ENCODE measurements around the gene RARA. TPM values are rescaled to one million over a fixed set of nuclear protein-coding genes. Genes with fewer than 3 reads are reported as not detected.

The RARA gene
- total RNA-seq (ENCODE audit: low replicate concordance) = 5.7 and 11.7 TPM in 2 replicates

DNA sequence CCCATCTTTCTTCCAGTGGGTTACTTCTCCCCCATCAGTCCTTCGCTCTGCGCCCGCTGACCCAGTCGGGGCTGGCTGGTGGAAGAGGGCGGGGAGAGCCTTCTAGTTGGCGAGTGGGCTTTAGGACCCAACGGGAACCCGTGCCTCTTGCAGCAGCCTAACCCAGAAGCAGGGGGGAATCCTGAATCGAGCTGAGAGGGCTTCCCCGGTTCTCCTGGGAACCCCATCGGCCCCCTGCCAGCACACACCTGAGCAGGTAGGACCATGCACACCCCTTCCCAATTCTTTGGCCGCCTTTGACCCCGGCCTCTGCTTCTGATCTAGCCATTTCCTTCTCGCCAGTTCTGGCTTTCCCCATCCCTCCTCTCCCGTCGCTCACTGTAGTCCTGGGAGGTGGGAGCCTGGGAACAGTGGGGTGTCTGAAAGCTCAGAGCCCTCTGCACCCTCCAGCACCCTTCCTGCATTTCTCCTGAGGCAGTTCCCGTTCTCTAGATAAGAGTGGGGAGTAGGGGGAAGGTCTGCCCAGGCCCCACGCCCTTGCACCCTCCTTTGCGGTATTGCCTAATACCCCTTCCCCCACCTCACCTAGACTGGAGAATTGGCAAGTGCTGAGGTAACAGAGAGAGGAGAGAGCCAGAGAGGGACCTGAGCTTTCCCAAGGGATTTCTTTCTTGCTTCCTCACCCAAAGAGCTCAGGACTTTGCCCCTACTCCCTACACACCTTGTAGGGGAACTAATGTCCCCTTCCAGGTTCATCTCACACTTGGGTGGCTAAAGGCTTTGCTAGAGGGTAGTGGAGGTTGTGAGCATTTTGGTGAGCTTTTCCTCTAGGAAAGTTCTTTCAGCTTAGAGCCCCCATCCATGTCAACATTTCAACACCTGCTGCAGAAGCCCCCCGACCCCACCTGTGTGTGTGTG is at the start of gene RARA:
Gene RARA (plus strand): TSS at position 150 of the 918 bp plus-strand sequence. CDS start 22,039 bp downstream, outside the sequence.

DNA sequence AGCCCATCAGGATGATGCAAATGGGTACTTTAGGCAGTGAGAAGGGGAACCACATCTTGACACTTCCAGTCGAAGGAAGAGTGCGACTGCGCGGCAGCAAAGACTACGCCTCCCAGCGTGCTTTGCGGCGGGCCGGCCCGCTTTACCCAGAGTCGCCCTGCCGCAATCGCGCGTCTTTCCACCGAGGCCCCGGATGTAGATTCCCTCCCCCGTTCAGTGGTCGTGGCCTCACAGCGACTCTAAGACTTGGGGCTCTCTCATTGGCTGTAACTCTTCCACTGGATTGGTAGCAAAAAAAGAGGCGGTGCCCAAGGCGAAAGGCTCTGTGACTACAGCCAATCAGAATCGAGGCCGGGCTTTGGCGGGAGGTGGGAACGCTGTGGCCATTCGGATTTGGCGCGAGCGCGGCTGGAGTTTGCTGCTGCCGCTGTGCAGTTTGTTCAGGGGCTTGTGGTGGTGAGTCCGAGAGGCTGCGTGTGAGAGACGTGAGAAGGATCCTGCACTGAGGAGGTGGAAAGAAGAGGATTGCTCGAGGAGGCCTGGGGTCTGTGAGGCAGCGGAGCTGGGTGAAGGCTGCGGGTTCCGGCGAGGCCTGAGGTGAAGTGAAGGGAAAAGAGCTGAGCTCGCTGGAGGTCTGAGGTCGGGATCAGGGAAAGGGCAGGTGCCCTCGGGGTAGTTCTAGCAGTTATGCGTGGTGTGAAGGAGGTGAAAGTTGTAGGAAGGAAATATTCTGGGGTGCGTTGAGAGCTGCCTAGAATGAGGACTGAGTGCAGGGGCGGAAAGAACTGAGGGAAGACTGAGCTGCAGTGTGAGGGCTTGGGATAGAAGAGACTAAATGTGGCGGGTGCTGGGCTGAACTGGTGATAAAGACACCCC is 21.2 kb upstream of the RARA start, which contains the start of gene CDC6:
Gene CDC6 (plus strand): TSS at position 386 of the 876 bp plus-strand sequence. CDS start 1,542 bp downstream, outside the sequence.

DNA sequence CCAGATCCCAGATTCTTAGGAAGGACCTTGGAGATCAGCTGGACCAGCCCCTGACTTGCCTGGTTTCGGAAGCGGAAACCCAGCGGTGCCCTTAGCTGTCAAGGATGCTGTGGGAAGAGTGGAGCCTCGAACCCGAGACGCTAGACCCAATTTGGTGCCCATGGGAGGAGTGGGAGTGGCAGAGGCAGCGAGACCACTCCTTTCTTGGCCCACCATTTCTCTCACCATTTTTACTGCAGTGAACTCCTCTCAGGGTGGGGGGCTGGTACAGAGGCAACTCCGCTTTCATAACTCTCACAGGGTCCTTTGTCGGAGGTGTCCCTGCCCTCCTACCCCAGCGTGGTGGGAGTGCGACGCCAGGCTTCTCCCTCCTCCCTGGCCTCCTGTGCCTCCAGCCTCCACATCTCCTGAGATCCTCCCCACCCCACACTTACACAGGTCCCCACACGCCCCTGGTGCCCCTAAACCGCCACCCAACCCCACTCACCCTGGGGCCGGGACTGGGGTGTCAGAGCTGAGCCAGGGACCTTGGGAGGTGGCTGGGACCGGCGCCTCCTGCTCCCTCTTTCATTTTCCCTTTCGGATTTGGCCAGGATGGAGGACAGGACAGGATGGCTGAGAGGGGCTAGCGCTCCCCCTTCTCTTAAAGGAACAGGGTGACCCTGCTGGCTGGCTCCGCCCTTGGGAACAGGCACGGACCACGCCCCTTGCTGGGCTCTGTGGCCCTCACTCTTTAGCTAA is 55.3 kb downstream of the RARA start, which contains the start of gene GJD3:
Gene GJD3 (minus strand): TSS at position 617 of the 741 bp plus-strand sequence. CDS start 922 bp downstream, outside the sequence.

Other genes starting within 250 kb of the RARA start
- 18.9 and 52.8 TPM in 2 replicates for gene THRA, start 246.2 kb upstream of the RARA start, total RNA-seq (ENCODE audit: low replicate concordance)
- 0.90 and 0.94 TPM in 2 replicates for gene NR1D1, start 208.6 kb upstream of the RARA start, total RNA-seq (ENCODE audit: low replicate concordance)
- gene MSL1, start 187.2 kb upstream of the RARA start, total RNA-seq (ENCODE audit: low replicate concordance) = 24.0 and 26.5 TPM in 2 replicates
- gene CASC3, start 168.6 kb upstream of the RARA start, total RNA-seq (ENCODE audit: low replicate concordance) = 16.8 and 18.0 TPM in 2 replicates
- 0.70 and 0.98 TPM in 2 replicates for gene RAPGEFL1, start 131.7 kb upstream of the RARA start, total RNA-seq (ENCODE audit: low replicate concordance)
- gene WIPF2, start 89.9 kb upstream of the RARA start, total RNA-seq (ENCODE audit: low replicate concordance) = 3.6 and 4.1 TPM in 2 replicates
- gene CDC6, start 21.3 kb upstream of the RARA start, total RNA-seq (ENCODE audit: low replicate concordance) = 1.5 and 5.6 TPM in 2 replicates
- 0.23 and 0.35 TPM in 2 replicates for gene GJD3, start 55.6 kb downstream of the RARA start, total RNA-seq (ENCODE audit: low replicate concordance)
- gene TOP2A, start 108.7 kb downstream of the RARA start, total RNA-seq (ENCODE audit: low replicate concordance) = 1.4 and 20.0 TPM in 2 replicates
- 92.4 and 288 TPM in 2 replicates for gene IGFBP4, start 134.3 kb downstream of the RARA start, total RNA-seq (ENCODE audit: low replicate concordance)
- gene TNS4, start 192.4 kb downstream of the RARA start, total RNA-seq (ENCODE audit: low replicate concordance) = not detected in 2 replicates

Measured in smooth muscle cell of the coronary artery (primary cell).